GM20000 (cell line): Measurements from ENCODE around the gene ELF1.
"Not testable (repeated sequence)": the region's sequence is repeated elsewhere in the genome, so short reads cannot be mapped to it uniquely, and the experiment has no call there.

Experiments
- DNase-seq: peaks from one replicate; pipeline ENCODE4 v3.0.0; 2012; ENCODE audit warnings: low spot score
- TF ChIP-seq, protein P1 (sequence below): IDR thresholded peaks from 2 replicates; pipeline ENCODE4 v1.5.1; 2012; ENCODE audit warnings: mild to moderate bottlenecking, control low read depth; ENCODE audit errors: extremely low read depth, missing control alignments

ELF1 gene

GRCh38 chr13:40983725-40984667 lies 35.1 kb downstream of the ELF1 start:
- no peak for DNase-seq
- TF ChIP-seq, protein P1, sequence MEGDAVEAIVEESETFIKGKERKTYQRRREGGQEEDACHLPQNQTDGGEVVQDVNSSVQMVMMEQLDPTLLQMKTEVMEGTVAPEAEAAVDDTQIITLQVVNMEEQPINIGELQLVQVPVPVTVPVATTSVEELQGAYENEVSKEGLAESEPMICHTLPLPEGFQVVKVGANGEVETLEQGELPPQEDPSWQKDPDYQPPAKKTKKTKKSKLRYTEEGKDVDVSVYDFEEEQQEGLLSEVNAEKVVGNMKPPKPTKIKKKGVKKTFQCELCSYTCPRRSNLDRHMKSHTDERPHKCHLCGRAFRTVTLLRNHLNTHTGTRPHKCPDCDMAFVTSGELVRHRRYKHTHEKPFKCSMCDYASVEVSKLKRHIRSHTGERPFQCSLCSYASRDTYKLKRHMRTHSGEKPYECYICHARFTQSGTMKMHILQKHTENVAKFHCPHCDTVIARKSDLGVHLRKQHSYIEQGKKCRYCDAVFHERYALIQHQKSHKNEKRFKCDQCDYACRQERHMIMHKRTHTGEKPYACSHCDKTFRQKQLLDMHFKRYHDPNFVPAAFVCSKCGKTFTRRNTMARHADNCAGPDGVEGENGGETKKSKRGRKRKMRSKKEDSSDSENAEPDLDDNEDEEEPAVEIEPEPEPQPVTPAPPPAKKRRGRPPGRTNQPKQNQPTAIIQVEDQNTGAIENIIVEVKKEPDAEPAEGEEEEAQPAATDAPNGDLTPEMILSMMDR: no peak

- DNase-seq: no peak
- TF ChIP-seq, protein P1: no peak
These were observed 35.9 kb downstream of the ELF1 start for GRCh38 chr13:40983259-40983658.

DNA sequence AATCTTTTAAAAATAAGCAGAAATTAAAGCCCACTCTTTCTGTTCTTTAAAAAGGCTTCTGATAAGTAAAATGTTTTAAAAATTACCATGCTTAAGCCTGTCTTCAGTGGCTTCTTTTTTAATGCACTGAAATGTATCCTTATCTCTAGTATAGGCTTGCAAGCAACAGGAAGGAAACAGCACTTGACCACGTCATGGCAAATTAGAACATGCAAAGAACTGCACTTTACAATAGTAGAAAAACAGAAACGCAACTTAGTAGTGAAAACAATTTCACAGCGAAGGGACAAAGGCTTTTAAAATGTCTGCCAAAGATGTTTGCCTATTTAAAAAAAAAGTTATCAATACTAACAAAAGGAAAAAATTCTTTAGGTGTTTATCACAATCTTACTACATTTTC lies 36.3 kb downstream of the ELF1 start:
- peak; percentile 52 for DNase-seq
- TF ChIP-seq, protein P1: no peak

- TF ChIP-seq, protein P1: no peak
- no peak for DNase-seq
These were observed 37.2 kb downstream of the ELF1 start for GRCh38 chr13:40981949-40982348.

DNA sequence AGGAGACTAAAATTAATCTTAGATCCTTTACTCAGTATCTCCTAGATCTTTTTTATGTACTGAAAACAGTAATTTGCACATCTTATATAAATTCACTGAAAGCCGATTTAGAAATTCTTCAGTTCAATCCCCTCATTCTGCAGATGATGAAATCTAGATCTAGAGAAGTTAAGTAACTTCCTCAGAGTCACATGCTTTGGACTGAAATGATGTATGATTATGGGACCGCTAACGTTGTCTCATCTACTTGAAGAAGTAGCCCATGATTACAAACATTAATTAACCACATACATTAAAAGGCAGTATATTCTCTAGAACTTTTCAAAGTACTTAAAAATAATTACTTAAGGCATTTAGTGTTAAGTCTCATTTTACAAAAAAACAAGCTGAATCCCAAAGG lies 37.8 kb downstream of the ELF1 start:
- DNase-seq: no peak
- TF ChIP-seq, protein P1: no peak

- DNase-seq: no peak
- TF ChIP-seq, protein P1: no peak
These were observed 38.7 kb downstream of the ELF1 start for GRCh38 chr13:40980461-40980860.

GRCh38 chr13:40979232-40979631 lies 39.9 kb downstream of the ELF1 start:
- TF ChIP-seq, protein P1: no peak
- no peak for DNase-seq

DNA sequence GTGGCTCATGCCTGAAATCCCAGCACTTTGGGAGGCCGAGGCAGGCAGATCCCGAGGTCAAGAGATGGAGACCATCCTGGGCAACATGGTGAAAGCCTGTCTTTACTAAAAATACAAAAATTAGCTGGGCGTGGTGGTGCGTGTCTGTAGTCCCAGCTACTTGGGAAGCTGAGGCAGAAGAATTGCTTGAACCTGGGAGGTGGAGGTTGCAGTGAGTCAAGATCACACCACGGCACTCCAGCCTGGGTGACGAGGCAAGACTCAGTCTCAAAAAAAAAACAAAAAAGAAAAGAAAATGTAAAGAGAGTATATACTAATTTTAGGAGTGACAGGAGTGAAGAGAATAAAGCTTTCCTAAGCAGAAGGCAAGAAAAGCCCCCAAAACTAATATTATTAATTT lies 41.0 kb downstream of the ELF1 start:
- DNase-seq: not testable (repeated sequence)
